Aortic smooth muscle cell (primary cell): ENCODE measurements around the gene KRIT1. TPM values are rescaled to one million over a fixed set of nuclear protein-coding genes. Genes with fewer than 3 reads are reported as not detected.

Experiments used
- total RNA-seq: library from RNA; depleted of rRNA; stranded (reverse); fragments of >200 nt; gene quantifications from 2 replicates; pipeline ENCODE4 v1.2.3, GENCODE V29; 2014

The KRIT1 gene
- total RNA-seq, result 45.2 and 52.5 TPM in 2 replicates

GRCh38 chr7:92245487-92246359 is at the start of gene KRIT1, which contains the start of gene ANKIB1:
TSS of gene KRIT1 (minus strand) at chr7:92245914. CDS start at chr7:92242135, 3,779 bp downstream.
TSS of gene ANKIB1 (plus strand) at chr7:92245974. CDS start at chr7:92294979, 49,005 bp downstream.

DNA sequence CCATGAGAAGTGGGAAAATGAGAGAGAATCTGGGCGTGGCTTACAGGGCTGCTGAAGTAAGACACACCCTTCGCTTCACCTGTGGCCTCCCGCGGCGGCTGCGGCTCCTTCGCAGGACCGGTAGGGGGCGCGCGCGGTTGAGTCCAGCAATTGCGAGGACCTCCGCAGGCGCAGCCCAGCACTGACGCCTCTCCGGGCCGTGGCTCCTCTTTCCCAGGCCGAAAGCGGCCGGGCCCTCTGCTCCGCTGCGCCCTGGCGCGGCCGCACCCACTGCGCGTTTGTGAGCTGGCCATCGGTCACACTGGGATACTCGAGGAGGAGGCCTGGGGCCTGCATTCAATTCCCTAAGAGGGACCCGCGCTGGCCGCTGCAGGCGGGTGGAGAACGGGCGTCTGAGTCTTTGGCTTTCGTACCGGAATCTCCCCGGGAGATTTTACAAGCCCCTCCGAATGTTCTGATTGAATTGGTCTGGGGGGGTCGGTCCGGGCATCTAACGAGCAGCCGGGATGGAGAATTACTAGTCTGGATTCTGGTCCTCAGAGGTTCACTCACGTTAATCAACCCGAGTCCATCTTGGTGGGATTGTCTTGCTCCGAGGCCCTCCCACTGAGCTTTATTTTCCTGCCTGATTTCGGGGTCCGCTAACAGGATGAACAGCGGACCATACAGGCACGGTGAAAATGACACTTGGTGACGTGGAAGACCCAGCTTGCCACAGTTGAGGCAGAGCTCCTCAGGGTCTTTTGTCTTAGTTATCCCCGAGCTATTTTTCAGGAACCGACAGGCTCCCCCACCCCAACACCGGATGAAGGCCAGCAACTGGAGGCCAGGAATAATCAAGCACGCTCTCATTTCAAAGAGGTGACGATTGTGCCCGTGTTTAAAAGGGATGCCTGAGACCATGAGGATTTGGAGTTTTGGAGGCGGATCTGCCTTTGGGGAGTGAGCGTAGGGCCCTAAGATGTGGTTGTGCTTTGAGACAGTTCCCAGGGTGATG is 66.5 kb downstream of the KRIT1 start, which contains the start of gene LRRD1:
TSS of gene LRRD1 (minus strand) at position 215 of the 997 bp plus-strand sequence. CDS start 13,940 bp downstream, outside the sequence.

Other genes with a start within 250 kb of the KRIT1 start
- 149 and 161 TPM in 2 replicates for gene CYP51A1, start 111.4 kb downstream of the KRIT1 start, total RNA-seq
- gene LRRD1, start 66.8 kb downstream of the KRIT1 start, total RNA-seq, result 0.12 and 0.13 TPM in 2 replicates
- 43.5 and 60.4 TPM in 2 replicates for gene ANKIB1, start 60 bp upstream of the KRIT1 start, total RNA-seq
- 16.1 and 23.1 TPM in 2 replicates for gene GATAD1, start 201.6 kb upstream of the KRIT1 start, total RNA-seq
- not detected in 2 replicates for gene ERVW-1, start 232.0 kb upstream of the KRIT1 start, total RNA-seq